C1 segment of cervical spinal cord (tissue), 14 donors: ENCODE results near the gene KIF1B.
"Not testable (repeated sequence)": the region's sequence is repeated elsewhere in the genome, so short reads cannot be mapped to it uniquely, and the experiment has no call there.

ENCODE experiments used
- DNase-seq, 14 donors: peaks; one replicate each; lab custom pipeline; 2025; lab: John Stamatoyannopoulos, UW

Gene KIF1B

DNA sequence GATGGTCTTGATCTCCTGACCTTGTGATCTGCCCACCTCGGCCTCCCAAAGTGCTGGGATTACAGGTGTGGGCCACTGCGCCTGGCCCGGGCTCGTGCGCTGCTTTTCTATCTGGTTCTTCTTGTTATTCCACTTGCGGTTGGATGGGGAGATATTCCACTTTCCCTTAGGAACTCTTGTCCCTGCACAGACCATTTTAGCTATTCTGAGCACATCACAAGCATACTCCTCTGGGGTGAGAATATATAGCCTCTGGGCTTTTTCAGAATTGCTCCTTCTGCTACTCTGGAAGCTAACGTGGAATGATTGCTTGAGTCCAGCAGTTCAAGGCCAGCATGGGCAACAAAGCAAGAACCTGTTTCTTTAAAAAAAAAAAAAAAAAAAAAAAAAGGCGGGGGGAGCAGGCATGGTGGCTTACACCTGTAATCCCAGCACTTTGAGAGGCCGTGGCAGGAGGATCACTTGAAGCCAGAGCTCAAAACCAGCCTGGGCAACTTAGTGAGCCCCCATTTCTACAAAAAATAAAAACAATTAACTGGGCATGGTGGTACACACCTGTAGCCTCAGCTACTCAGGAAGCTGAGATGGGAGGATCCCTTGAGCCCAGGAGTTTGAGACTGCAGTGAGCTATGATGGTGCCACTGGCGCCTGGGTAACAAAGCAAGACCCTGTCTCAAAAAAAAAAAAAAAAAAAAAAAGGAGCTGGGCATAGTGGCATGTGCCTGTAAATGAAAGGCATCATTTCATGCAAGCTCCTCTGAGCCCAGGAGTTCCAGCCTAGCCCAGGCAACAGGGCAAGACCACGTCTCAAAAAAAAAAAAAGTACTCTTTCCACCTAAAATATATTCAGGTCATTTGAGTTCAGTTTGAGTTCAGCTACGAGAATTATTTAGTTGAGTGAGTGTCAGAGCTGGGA, 176.6 kb downstream of the KIF1B start:
- no peak for DNase-seq

DNA sequence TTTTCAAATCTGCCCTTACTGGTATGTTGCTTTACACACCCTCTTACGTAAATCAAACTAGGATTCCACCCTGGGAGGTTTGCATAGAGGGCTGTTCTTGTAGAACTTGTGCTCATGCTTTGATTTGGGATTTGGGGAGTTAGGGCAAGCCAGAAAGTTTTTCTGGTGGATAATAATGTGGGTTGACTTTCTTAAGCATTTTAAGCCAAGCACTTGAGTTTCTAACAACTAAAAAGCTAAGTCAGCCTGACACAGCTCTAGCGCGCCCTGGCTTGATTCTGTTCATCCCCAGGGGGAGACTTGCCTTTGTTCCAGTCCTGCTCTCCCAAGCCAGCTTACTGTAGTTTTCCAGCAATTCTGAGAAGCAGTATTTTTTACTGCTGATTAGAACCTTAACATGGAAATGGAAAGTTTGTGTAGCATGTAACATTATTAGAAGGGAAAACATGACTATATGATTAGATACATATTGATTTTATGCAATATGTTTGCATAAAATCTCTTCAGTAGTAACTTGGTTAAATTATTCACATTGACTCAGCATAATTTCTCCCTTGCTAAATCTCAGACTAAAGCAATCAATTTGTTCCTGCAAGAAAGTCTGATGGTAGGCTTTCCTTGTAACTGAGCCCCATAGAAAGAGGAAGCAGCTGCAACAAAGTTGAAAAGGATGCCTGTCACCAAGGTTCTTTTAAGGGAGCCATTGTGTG, 177.5 kb downstream of the KIF1B start:
- DNase-seq: peak in 6 of 14 donors; percentile 5 to 14 (median 11)

DNA sequence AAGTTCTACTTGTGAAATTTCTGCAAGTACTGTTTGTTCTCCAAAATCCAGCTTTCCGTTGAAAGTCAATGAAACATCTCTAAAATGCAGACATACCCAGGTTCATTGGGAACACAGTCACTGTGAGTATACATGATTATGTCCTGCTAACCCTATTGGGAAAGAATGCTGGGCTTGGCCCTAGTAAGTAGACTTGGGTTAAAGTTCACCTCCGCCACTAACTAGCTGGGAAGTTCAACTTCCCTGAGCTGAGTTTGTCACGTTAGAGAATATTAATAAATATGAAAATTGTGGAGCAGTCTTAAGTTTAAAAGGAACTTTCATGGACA, 178.0 kb downstream of the KIF1B start:
- no peak for DNase-seq

DNA sequence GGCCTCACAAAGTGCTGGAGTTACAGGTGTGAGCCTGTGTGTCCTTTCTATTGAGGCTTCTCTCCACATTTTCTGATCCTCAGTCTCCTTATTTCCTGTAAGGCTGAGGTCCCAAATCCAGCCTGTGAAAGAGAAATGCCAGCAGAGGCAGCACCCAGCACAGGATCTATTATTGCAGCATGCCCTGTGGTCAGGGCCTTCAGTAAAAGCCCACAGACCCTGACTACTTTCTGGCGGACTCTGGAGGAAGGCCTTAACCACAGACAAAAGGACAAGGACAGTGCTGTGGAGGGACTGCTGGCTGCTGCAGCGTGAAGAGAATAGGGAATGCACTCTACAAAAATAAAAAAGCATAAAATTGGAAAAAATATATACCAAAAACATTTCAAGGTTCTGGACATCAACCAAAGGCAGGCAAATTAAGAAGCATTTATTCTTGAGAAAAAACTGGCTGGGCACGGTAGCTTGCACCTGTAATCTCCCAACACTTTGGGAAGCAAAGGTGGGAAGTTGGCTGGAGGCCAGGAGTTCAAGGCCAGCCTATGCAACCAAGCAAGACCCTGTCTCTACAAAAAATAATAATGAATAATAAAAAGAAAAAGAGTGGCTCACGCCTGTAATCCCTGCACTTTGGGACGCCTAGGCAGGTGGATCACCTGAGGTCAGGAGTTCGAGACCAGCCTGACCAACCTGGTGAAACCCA, 179.1 kb downstream of the KIF1B start:
- no peak for DNase-seq

DNA sequence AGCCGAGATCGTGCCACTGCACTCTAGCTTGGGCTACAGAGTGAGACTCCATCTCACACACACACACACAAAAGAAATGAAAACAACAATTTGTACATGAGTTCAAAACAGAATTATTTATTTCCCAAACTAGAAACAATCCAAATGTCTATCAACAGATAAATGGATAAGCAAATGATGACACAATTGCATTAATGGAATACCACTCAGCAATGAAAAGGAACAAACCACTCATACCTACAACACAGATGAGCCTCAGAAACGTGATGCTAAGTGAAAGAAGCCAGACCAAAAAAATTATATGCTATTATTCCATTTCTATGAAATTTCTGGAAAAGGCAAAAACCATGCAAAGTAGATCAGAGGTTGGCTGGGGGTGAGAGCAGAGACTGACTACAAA, 186.5 kb downstream of the KIF1B start:
- DNase-seq: no peak

GRCh38 chr1:10398278-10398733, 187.9 kb downstream of the KIF1B start:
- DNase-seq: no peak

GRCh38 chr1:10398734-10399443, 188.5 kb downstream of the KIF1B start, which contains the start of gene PGD:
TSS of gene PGD (plus strand) at chr1:10399064. CDS start at chr1:10399118, 54 bp downstream.
- DNase-seq: peak; percentile 59 to 98 (median 92)

DNA sequence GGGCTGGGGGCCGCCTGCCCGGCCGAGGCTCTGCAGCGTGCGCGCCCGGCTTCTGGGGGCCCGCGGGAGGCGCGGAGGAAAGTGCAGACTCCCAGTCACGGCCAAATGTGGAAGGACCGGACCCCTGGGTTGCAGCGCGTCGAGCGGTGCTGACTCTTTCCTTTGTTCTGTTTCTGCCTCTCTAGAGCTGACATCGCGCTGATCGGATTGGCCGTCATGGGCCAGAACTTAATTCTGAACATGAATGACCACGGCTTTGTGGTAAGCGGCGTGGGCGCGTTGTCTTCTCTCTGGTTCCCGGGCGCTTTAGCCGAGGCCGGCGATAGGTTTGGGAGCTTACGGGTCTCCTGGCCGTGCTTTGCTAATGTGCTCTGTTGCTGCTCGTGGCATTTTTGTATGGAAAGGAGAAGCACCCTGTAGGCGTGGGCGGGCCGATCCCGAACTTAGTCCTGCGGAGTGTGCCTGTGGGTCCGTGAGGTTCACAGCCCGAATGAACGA, 189.1 kb downstream of the KIF1B start:
- peak in 3 of 14 donors; percentile 18 to 47 (median 47) for DNase-seq

- no peak for DNase-seq
Observed at GRCh38 chr1:10400013-10400412, 189.6 kb downstream of the KIF1B start.

DNA sequence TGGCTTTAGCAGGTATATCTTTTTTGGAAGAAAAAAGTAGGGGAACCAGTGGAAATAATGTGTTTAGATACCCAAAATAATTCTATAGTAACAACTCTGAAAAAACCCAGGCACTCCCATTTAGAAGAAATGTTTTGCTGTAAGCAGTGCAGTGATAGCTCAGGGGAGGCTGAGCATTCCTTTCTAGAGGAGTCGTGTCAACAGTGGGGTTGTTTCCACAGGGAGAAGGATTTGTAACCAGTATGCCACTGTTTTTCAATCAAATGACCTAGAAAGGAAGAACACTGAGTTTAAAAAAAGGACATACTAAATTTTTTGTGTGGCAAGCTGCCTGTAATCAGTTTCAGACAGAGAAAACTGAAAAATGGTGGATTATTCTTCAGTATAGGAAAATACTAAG, 190.9 kb downstream of the KIF1B start:
- DNase-seq: no peak

DNA sequence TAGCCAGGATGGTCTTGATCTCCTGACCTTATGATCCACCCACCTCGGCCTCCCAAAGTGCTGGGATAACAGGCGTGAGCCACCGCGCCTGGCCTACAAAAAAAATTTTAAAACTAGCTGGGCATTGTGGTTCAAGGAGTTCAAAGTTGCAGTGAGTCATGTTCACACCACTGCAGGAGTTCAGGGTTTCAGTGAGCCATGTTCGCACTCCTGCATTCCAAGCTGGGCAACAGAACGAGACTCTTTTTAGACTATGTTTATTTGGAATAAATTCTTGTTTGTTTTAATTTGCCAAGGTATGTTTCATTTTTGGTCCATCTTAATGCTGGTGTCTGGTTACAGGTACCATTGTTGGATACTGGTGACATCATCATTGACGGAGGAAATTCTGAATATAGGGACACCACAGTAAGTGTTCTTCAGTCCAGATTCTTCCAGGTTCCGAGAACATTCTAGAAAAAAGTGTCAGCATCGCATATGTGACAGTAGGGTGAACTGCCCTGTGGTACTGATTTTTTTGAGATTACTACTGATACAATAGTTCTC, 192.4 kb downstream of the KIF1B start:
- no peak for DNase-seq

GRCh38 chr1:10407201-10407600, 196.8 kb downstream of the KIF1B start:
- DNase-seq: no peak

- DNase-seq: peak in 4 of 14 donors; percentile 3 to 47 (median 8)
Observed at GRCh38 chr1:10415211-10415930, 205.0 kb downstream of the KIF1B start.

- DNase-seq: not testable (repeated sequence)
Observed at GRCh38 chr1:10415967-10416366, 205.6 kb downstream of the KIF1B start.

GRCh38 chr1:10418741-10419140, 208.4 kb downstream of the KIF1B start:
- not testable (repeated sequence) for DNase-seq

GRCh38 chr1:10419351-10419750, 209.0 kb downstream of the KIF1B start:
- DNase-seq: no peak

- DNase-seq: no peak
Observed at GRCh38 chr1:10421637-10422036, 211.3 kb downstream of the KIF1B start.

DNA sequence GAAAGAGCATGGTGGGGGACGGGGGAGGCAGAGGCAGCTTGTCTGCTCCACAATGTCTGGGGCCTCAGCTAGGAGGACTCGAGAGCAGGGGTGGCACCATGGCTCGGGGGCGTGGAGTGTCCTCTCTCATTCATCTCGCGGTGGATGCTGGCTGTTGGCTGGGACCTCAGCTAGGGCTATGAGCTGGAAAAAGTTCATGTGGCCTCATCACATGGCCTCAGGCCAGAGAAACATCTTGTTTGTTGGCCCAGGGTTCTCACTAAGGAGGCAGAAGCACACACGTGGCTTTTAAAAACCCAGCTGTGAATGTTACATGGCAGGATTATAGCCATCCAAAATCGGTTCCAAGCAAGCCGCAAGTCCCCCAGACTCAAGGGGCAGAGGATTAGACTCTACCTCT, 213.7 kb downstream of the KIF1B start:
- peak in 2 of 14 donors; percentile 3 to 20 for DNase-seq

DNA sequence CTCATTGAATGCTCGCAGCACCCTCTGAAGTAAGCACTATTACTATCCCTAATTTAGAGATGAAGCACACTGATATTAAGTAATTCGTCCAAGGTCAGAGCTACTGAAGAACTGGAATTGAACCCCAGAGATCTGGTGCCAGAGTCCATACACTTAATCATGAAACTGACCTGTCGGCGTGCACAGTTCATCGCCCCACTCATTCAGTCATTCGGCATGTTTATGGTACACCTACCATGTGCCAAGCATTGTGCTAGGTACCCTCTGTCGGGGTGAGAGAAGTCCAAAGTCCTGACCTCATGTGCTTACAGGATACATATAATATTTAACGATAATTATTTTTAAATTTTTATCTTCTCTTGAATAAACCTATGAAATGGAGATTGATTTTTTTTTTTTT, 214.3 kb downstream of the KIF1B start:
- DNase-seq: no peak
